ENCODE measurements around the gene ERG.

ERG gene

DNA sequence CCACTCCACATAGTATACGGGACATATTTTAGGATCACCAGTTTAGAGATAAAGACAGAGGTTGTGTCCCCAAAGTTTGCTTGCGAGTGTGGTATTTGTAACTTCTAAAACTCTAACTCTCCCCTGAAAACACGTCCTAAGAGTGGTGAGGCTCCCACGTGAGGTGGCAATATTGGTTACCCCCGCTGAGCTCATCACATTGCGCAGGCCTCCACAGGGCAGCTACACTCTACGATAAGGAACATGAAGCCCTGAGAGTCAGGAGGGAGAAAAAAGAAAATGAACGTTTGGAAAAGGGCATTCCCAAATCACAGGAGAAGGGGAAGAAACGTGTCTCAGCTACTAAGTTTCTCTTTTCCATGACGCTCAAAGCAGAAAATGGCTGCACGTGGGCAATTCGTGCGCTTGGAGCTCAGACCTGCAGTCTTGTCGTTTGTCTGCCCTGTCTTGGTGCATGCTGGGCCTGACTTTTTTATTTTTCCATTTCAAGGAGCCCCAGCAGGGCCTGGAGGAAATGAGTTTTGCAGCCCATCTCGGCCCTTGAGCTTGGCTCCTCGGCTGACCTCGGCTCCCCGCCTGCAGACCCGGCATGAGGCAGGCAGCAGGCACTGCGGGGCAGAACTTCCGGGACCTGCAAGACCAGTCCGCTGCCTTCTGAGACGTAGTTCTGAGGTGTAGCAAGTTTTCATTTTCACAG lies 25.7 kb downstream of the ERG start:
- no peak for DNase-seq

DNA sequence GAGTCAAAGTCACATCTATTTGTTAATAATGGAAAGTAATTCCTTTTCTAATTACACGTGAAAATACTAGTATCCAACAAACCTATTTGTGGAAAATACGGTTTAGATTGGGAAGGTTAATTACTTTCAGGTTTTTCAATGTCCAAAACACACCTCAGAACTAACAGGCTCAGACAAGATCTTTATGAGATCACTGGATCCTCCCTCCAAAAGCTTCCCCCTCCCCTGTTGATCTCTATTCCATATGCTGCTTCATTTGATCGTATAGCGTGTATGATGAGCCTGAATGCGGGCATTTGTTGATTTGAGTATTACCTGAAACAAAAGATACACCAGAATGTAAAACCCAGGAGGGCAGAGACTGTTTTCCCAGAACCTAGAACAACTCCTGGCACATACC lies 26.5 kb downstream of the ERG start:
- no peak for DNase-seq

DNA sequence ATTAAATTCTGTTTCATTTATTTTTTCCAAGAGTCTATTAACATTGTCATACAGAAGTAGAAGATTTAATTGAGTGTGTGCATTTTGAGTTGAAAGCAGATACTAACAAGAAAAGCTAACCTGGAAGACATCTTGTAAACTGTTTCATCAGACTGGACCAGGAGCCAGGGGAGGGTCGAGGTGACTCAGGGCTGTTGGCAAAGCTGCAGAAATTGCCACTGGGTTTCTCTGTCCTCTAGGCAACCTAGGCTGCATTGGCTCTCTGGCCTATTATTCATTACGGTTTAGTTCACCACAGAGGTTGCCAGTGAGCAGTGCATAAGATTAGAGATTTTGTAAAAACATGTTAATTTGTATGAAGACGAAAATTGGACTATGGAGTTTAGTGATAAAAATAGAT lies 27.5 kb downstream of the ERG start:
- no peak for DNase-seq

DNA sequence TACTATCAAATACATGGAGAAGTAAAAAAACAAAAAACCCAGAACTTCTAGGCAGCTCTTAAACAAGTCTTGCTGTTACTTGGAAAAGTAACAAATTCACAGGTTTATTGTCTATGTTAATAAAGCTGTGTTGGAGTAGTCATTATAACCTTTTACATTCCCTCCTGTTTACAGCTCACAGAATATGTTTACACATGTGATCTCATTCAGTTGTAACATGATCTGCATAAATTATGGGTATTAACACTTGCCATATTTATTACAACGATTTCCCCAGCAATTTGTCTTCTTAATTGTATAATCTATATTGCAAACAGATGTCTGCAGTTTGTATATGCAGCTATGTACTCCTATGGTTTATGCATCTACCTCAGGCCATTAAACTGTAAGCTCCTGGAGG lies 28.6 kb downstream of the ERG start:
- no peak for DNase-seq

DNA sequence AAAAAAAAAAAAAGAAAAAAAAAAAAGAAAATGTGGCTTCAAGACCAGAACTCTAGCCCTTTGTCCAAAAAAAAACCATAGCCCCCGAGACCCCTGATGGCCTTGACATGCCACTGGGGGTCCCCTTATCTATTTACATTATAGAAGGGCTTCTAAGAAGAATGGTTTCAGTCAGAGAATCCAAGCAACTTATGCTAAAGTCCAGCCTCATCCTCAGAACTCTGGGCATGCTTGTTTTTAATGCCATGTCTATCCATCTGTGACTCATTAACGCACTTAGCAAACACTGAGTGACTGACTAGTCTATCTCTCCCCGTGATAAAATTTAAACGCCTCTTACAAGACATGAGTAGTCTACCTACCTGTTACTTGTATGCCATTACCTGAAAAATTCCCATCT lies 29.3 kb downstream of the ERG start:
- no peak for DNase-seq

DNA sequence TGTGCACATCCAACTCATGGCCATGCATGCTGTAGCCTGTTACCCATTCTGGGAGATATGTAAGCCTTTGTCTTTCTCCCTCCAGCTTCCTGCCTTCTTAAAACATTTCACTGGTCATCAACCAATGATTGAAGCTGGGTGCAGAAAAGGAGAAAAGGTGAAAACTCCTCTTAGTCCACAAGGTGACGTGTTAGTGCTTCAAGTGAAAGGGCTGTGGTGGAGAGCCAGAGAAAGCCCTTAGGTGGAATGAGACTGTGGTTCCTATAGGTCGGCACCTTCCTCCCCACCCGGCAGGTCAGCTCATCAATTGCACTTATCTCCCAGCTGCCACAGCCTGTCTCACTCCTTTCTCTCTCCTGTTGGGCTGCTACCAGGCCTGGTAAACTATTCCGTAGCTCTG lies 30.4 kb downstream of the ERG start:
- DNase-seq = no peak

DNA sequence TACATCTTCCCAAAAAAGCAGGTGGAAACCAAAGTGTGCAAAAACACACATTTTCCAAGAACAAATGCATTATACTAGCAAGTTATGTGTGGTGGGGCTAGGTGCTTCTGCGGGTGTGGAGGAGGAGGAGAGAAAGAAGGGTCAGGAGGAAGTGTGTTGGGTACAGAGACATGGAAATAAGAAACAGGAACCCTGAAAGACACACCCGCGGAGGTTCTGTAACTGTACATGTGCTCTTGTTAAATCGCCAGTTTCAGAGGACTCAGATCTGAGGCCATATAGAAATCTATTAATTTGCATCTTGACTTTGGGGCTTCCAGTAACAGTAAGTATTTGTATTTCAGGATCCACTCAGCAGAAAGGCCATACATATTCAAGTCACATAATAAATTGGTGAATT lies 30.9 kb downstream of the ERG start:
- no peak for DNase-seq

DNA sequence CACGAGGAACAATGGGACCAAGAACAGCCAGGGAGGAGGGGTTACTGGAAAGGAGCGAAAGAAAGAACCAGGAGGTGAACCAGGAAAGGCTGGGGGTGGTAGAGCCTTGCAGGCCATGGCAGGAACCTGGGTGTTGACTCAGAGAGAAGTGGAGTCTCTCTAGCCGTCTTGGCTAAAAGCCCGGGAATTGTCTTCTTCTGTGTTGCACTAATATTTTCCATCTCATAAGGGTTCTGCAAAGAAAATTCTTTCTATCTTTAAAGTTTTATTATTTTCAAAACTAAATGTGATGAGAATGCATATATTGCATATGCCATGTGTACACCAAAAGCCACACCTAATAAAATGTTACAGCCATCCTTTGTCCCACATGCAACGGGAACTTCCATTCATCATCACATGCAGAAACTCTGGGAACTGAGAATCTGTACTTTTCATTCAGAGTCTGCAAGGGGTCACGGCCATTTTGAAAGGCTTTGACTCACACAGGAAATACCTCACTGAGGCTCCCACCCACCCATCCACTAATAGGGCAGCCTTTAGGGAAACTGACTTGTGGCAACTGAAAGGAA lies 38.0 kb downstream of the ERG start:
- DNase-seq = no peak

DNA sequence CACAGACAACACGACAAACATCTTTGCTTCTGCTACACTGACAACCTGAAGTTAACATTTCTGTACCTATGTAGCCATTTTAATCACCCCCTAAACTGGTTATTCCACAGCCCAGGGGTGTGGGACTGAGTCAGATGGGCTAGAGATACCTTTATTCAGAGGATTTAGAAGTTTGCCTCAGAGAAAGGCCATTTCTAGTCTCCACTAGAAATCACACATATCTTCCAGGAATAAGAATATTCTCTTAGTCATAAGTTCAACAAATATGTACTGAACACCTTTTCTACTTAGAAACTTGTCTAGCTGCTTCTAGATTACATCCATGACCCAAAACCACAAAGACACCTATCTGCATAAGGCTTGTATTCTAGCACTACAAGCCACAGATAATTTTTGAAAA lies 38.8 kb downstream of the ERG start:
- DNase-seq = no peak

DNA sequence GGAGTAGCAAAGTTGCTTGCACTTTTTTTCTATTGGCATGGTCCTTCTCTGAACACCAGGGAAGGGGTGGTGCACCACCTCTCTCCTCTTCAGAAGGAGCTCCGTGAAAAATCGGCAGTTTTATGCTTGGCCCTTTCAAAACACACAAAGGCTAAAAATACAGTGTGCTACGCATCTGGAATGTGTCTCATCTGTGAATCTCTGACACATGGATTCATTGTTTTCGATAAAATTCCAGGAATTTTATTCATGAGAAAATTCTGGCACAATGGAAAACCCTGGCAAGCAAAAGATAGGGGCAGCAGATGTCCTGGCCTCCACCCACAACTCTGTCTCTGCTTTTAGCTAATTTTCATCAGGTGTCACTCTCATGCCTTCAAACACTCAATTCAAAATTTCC lies 42.9 kb downstream of the ERG start:
- no peak for DNase-seq

DNA sequence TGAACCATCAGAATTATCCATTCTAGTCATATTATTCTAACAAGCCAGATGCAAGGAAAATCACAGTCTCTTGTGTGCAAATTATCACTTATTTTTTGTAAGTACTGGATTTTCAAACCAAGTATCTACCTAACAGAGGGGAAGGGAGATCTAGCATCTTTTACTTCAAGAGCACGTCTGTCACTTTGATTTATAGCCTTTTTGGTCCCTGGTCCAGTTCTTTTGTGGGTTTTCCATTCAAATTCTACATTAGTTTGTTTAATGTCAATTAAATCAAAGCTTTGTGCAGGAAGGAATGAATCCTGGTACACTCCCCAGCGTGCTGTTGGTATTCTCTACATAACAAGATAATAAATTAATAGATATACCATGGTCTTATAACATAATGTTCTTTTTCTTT lies 43.6 kb downstream of the ERG start:
- no peak for DNase-seq

DNA sequence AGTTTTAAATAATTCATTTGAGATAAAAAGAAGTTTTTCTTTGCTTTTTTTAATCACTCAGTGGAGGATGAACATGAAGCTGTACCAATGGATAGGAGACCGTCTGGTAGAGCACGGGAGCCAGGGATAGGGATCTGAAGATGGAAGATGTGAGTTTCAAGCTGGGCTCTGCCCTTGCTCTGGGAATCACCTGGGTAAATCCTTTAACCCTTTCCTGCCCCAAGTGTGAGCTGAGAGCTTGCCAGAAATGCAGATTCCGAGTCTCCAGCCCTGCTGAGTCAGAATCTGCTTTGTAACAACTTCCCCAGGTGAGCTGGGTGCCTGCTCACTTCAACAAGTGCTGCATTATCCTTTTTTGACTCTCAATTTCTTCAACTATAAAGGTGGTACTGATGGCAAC lies 44.1 kb downstream of the ERG start:
- DNase-seq = no peak

DNA sequence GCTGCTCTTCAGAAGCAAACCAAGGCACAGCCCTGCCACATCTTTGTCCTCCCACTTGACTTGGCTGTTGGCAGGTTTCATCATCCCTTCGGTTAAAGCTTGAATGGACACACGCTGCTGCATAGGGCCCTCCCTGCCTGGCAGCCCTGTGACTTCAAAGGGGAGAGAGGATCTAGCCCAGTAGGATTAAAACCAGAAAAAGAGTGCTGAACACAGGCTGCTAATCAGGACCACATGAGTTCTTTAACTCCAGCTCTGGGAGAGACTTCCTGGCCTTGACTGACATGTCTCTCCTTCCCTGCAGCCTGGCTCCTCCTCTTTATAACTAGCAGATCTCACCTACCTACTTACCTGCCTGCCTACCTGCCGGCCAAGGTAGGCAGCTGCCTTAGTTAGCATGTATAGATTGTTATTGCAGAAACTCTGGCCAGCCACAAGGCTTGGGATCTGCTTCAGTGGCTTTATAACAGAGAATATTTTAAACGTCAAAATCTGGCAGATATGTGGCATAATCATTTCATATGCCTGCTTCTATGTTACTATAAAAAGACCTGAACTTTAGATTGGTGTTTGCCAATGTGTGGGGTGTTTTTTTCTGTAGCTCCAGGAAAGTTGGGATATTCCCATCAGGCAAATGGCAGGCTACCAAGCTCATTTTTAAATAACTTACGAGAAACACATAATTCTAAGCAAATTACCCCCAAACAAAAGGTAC lies 49.4 kb downstream of the ERG start:
- no peak for DNase-seq

DNA sequence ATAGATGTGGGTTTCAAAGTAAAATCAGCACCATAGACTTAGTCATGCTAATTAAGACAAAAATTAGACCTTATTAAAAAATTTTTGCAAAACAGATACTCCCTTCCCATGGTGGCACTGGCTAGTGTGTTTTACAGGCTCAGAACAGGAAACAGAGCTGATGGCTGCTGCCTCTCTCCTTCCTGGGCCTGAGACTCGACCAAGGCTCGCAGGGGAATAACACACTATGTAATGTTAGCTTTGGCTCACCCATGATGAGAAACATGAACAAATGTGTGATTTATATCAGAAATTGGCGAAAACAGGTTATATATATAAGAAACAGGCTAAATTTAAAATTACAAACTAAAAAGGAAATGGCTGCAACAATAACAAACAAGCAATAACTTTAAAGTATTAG lies 50.7 kb downstream of the ERG start:
- no peak for DNase-seq

DNA sequence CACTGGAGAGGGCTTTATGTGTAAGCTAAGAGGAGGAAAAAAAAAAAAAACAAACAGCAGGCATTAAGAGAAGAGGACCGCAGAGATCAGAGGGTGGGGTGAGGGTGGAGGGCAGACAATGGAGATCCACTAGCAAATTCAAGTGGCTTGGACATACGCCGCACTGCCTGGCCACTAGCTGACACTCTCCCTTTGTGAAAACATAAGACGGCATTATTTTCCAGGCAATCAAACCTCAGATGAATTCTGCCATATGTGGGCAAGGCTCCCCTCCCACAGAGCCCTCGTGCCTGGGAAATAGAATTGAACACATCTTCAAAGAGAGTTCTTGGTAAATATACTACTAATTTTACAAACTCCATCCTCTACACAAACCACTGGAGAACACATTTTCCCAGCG lies 53.6 kb downstream of the ERG start:
- DNase-seq = no peak

DNA sequence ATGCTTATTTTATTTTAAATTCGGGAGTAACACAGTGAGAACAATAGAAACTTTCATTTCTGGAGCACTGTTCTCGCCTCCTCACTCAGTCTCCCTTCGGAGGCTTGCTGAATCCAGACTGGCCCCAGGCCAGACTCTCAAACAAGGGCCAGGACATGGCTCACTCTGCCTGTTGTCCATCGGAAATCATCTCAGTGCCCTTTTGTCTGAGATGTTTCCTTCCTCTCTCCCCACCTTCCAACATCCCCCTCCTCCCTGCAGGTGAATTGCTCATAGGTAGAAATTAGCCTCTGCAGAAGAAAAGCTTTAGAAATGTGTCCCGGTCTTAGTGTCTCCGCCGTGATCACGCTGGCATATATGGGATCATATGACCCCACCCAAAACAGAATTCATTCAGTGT lies 55.2 kb downstream of the ERG start:
- no peak for DNase-seq

DNA sequence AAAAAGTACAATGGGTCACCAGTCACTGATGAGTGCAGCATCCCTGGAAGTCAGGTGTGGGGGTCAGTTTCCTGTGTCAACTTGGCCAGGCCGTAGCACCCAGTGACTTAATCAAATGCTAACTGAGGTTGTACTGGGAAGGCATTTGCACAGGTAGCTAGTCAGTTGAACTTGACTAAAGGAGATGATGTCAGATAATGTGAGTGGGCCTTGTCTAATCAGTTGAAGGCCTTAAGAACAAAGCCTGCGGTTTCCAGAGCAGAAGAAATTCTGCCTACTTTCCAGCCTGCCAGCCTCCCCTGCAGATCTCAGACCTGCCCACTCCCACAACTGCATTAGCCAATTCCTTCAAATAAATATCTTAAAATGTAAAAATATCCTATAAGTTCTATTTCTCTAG lies 57.1 kb downstream of the ERG start:
- DNase-seq = no peak

DNA sequence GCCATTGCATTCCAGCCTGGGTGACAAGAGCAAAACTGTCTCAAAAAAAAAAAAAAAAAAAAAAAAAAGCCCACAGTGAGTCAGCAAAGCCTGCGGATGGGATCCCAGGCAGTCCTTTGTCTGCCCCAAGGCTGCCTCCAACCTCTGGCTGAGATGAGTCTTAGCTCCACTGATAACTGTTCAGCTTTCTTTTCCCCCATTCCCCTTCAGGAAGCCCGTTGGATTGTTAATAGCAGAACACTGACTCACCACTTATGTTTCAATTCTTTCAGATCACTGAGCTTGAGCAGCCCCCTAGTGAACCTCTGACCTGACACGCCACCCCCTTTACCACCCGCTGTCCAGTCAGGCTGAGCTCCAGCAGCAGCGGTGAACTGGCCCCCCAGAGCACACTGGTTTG lies 57.5 kb downstream of the ERG start:
- no peak for DNase-seq

DNA sequence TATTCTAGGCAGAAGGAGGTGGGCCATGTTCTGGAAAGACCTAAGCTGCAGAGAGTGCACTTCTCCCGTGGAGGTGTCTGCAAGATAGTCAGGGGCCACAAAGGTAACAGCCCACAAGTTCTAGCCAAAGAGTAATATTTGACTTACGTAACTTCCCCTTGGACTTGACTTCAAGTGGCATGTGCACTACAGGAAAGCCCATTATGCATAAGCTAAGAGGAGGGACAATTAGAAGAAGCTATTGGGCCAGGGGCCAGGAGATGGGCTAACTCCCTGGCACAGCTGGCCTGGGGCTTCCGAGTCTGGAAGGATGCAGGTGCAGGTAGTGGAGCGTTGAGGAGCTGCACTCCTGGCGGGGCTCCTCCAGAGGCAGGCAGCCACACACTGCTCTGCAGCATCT lies 58.3 kb downstream of the ERG start:
- no peak for DNase-seq

DNA sequence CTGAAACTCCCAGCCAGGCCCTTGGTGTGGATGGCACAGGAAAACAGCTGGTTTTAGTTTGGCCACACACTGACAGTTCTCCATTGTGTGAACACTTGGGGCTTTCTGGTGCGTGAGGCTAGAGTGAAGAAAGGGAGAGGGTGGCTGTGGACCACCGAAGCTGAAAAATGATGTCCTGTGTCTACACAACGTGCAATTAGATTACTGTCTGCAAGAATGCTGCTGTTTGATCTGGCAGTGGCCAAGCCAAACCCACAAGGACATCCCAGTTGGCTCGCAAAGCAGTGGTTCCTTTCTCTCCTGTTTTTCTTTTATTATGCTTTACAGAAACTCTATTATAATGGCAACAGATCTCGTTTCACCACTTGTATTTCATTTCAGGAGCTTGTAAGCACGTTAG lies 58.9 kb downstream of the ERG start:
- DNase-seq = no peak

DNA sequence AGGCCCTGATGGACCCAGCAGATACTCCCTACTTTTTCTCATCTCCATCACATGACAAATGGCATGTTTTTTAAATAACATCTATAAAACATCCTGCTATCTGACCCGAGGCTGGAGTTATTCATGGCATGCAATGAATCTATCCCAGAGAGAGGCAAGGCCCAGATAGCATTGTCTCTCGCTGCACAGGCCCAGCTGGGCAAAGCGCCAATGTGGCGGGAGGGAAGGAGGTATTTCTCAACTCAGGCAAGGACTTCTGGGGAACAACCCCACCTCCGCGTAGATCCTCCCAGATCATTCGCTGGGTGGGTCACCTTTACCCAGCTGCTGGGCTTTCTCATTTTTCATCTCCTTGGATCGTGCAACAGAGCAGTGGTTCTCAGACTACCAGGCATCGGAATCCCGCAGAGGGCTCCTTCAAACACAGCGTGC lies 59.8 kb downstream of the ERG start:
- no peak for DNase-seq

DNA sequence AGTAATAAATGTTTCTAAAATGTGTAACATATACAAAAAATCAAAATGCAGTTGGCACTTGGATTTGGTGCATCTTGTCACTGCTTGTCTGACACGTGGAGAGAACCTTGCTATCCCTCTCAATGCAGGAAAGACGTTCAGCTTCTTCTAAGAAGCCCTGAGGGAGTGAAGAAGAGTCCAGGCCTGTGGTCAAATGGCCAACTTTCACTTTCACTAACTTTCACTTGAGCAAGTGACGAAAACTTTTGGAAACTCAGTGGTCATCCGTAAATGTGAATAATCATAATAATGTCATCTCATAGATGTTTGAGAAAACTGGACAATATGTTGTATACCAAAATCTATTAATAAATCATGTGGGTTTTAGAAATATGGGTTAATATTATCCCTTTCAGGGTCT lies 61.9 kb downstream of the ERG start:
- DNase-seq = no peak

DNA sequence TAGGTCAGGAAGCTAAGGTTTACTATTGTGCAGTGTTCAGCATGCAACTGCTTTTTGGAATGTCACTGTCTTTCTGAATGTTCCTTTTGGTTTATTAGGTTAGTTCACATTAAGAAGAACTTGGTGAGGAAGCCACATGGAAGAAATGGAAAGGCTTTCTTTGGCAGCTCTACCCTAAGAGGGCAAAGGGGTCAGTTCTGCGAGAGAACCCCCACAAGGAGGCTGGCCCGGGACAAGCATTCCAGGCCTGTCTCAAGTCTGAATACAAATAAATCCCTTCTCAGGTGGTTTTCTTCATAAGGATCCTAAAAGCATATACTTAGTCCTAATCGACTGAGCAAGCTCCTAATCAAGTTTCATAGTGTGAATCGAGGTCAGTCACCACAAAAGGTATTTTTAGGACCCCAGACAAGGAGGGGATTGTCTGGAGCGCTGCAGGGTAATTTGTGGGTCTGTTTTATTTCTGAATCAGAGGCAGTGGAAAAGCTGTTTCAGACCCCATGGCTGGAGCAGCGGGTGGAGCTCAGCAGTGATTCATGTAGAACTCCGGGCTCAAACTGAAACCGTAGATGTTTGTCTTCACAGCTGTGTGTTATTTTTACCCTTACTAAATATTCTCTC lies 63.3 kb downstream of the ERG start:
- no peak for DNase-seq

DNA sequence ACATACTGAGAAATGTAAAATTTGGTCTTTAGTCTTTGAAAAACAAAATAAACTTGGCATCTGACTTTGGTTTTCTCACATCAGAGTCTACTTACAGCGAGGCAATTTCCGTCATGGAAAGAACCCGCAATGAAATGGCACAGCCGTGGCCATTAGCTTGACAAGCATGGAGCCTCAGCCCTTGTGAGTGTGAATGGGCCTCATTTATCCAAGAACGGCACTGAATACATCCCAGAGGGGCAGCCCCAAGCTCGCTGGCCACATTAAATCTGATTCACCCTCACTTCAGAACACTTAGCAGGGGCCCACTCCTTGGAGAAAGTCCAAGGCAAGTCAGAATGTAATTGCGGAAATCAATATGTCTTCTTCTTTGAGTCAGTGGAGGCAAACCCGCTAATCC lies 64.8 kb downstream of the ERG start:
- DNase-seq = no peak
